Caki2 (cell line): Measurements from ENCODE around the gene APIP. TPM values are rescaled to one million over a fixed set of nuclear protein-coding genes. Genes with fewer than 3 reads are reported as not detected.

Source experiments
- DNase-seq: peaks from one replicate; pipeline ENCODE4 v3.0.0-alpha.2; 2015; ENCODE audit warnings: low read depth
- in situ Hi-C: cut with HindIII; loops from 2 replicates; pipeline ENCODE4 v1.10.0; 2016; ENCODE audit warnings: low sequenced_read_pairs, low pct_unique_long_range_greater_than_20kb, mixed read lengths
- total RNA-seq: library from RNA; depleted of rRNA; stranded (reverse); fragments of >200 nt; shearing (Covaris generic); gene quantifications from 2 replicates; pipeline ENCODE4 v1.2.3, GENCODE V29; 2014; ENCODE audit warnings: low replicate concordance; rRNA removed

The APIP gene
- total RNA-seq, 1 experiment from 2014 or later, result 24.6 TPM

GRCh38 chr11:34857463-34857862, 58.7 kb downstream of the APIP start:
- no peak for DNase-seq
- in situ Hi-C loops, result no loop called here

GRCh38 chr11:34856251-34856650, 59.9 kb downstream of the APIP start:
- no peak for DNase-seq
- in situ Hi-C loops, result no loop called here

- no peak for DNase-seq
- in situ Hi-C loops, result no loop called here
Observed at GRCh38 chr11:34855754-34856095, 60.5 kb downstream of the APIP start.

GRCh38 chr11:34855021-34855753, 61.0 kb downstream of the APIP start:
- in situ Hi-C loops, result no loop called here
- DNase-seq, result no peak

- DNase-seq, result no peak
- in situ Hi-C loops, result no loop called here
Observed at GRCh38 chr11:34851916-34852315, 64.3 kb downstream of the APIP start.

- DNase-seq, result no peak
- in situ Hi-C loops, result no loop called here
Observed at GRCh38 chr11:34850334-34850733, 65.8 kb downstream of the APIP start.

GRCh38 chr11:34846467-34846866, 69.7 kb downstream of the APIP start:
- no peak for DNase-seq
- in situ Hi-C loops, result no loop called here

GRCh38 chr11:34844463-34845112, 71.6 kb downstream of the APIP start:
- in situ Hi-C loops, result no loop called here
- DNase-seq, result no peak

- DNase-seq, result no peak
Observed at GRCh38 chr11:34843271-34843670, 72.9 kb downstream of the APIP start.

GRCh38 chr11:34840736-34841386, 75.3 kb downstream of the APIP start:
- in situ Hi-C loops, result no loop called here
- DNase-seq, result no peak

More at GRCh38 chr11:34843271-34843670, 72.9 kb downstream of the APIP start:
- in situ Hi-C loops, result no loop called here

- no peak for DNase-seq
- in situ Hi-C loops, result no loop called here
Observed at GRCh38 chr11:34839969-34840368, 76.2 kb downstream of the APIP start.

GRCh38 chr11:34836958-34837856, 79.0 kb downstream of the APIP start:
- no peak for DNase-seq
- in situ Hi-C loops, result no loop called here

- in situ Hi-C loops, result no loop called here
- DNase-seq, result no peak
Observed at GRCh38 chr11:34833602-34834001, 82.6 kb downstream of the APIP start.

Other genes starting within 250 kb of the APIP start
- gene PDHX, start 239 bp upstream of the APIP start, total RNA-seq, result 17.1 and 18.8 TPM in 2 replicates
- 219 and 226 TPM in 2 replicates for gene CD44, start 222.8 kb upstream of the APIP start, total RNA-seq